COR-L47 (cell line): ENCODE results near the gene PROKR1.
"Not testable (repeated sequence)": the region's sequence is repeated elsewhere in the genome, so short reads cannot be mapped to it uniquely, and the experiment has no call there.

Source experiments
- DNase-seq: peaks from one replicate; lab custom pipeline; 2025; lab: John Stamatoyannopoulos, UW

Gene PROKR1

GRCh38 chr2:68658266-68658665 lies 14.9 kb downstream of the PROKR1 start:
- no peak for DNase-seq

GRCh38 chr2:68659081-68659480 lies 15.7 kb downstream of the PROKR1 start:
- DNase-seq, result no peak

- no peak for DNase-seq
These were observed 17.3 kb downstream of the PROKR1 start for GRCh38 chr2:68660658-68661057.

GRCh38 chr2:68662466-68662865 lies 19.1 kb downstream of the PROKR1 start:
- no peak for DNase-seq

- DNase-seq, result no peak
These were observed 20.2 kb downstream of the PROKR1 start for GRCh38 chr2:68663371-68664156.

- DNase-seq, result no peak
These were observed 24.0 kb downstream of the PROKR1 start for GRCh38 chr2:68667371-68667770.

- DNase-seq, result no peak
These were observed 26.3 kb downstream of the PROKR1 start for GRCh38 chr2:68669651-68670050.

- DNase-seq, result no peak
These were observed 28.6 kb downstream of the PROKR1 start for GRCh38 chr2:68671961-68672360.

GRCh38 chr2:68673631-68674030 lies 30.3 kb downstream of the PROKR1 start:
- DNase-seq, result no peak

GRCh38 chr2:68675470-68675869 lies 32.1 kb downstream of the PROKR1 start:
- no peak for DNase-seq

GRCh38 chr2:68677837-68678236 lies 34.5 kb downstream of the PROKR1 start:
- DNase-seq, result not testable (repeated sequence)

- peak; percentile 32 for DNase-seq
These were observed 36.0 kb downstream of the PROKR1 start for GRCh38 chr2:68679166-68679916.

- peak; percentile 37 for DNase-seq
These were observed 36.5 kb downstream of the PROKR1 start for GRCh38 chr2:68679917-68680267.

- DNase-seq, result no peak
These were observed 40.8 kb downstream of the PROKR1 start for GRCh38 chr2:68684197-68684596.

GRCh38 chr2:68686178-68686577 lies 42.8 kb downstream of the PROKR1 start:
- no peak for DNase-seq

GRCh38 chr2:68687018-68687417 lies 43.6 kb downstream of the PROKR1 start:
- peak; percentile 11 for DNase-seq

GRCh38 chr2:68689553-68690537 lies 46.5 kb downstream of the PROKR1 start:
- no peak for DNase-seq

GRCh38 chr2:68690851-68691250 lies 47.5 kb downstream of the PROKR1 start:
- no peak for DNase-seq

- no peak for DNase-seq
These were observed 49.1 kb downstream of the PROKR1 start for GRCh38 chr2:68692511-68692910.

GRCh38 chr2:68693951-68694350 lies 50.6 kb downstream of the PROKR1 start:
- DNase-seq, result peak; percentile 2

- no peak for DNase-seq
These were observed 52.6 kb downstream of the PROKR1 start for GRCh38 chr2:68695971-68696370.

GRCh38 chr2:68696554-68696953 lies 53.2 kb downstream of the PROKR1 start:
- no peak for DNase-seq
